ENCODE results near the gene FBL.

The FBL gene

DNA sequence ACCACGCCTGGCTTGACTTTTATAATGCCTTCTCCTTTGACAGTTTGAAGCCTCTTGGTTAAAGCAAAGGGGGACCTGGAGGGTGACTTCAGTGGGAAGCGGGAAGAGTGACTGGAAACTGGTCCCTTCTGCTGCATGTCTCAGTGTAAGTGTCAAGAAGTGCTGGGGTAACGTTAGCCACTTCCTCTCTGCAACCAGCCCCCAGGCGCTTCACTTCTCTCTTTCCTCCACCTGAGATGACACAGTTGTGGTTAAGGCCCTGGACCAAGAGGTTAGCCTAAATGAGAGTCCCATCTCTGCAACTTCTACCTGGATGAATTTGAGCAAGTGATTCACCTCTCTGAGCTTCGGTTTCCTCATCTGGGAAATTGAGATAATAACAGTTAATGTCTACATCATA lies 51.2 kb downstream of the FBL start:
- H3K36me3 ChIP-seq (ENCODE audit: control insufficient read depth, low read length), result no peaks in the 10 kb centered on the region
- H3K9me3 ChIP-seq (ENCODE audit: control insufficient read depth, insufficient read depth, low read length), result no peaks in the 10 kb centered on the region
- no peaks in the 10 kb centered on the region for H3K79me2 ChIP-seq (ENCODE audit: control insufficient read depth, low read length)
- no peak overlapping the region for H3K27ac ChIP-seq (ENCODE audit: low read depth, low read length)
- H3K4me1 ChIP-seq (ENCODE audit: control insufficient read depth, low read length), result peaks cover 5% of the 10 kb centered on the region
- no peaks in the 10 kb centered on the region for H3K9me2 ChIP-seq (replicated peaks; ENCODE audit: control insufficient read depth, low read length)
- no peaks in the 10 kb centered on the region for H4K20me1 ChIP-seq (ENCODE audit: control insufficient read depth, insufficient read depth, low read depth, low read length)
- H3K4me3 ChIP-seq (ENCODE audit: low read length), result no peak overlapping the region
- peaks cover 24% of the 10 kb centered on the region for H3K27me3 ChIP-seq (ENCODE audit: control insufficient read depth, low read length)
- H3F3A ChIP-seq (ENCODE audit: control insufficient read depth, insufficient read depth), result no peaks in the 10 kb centered on the region
- no peak overlapping the region for H3K4me2 ChIP-seq (ENCODE audit: low read length)
- TF ChIP-seq, protein P1, sequence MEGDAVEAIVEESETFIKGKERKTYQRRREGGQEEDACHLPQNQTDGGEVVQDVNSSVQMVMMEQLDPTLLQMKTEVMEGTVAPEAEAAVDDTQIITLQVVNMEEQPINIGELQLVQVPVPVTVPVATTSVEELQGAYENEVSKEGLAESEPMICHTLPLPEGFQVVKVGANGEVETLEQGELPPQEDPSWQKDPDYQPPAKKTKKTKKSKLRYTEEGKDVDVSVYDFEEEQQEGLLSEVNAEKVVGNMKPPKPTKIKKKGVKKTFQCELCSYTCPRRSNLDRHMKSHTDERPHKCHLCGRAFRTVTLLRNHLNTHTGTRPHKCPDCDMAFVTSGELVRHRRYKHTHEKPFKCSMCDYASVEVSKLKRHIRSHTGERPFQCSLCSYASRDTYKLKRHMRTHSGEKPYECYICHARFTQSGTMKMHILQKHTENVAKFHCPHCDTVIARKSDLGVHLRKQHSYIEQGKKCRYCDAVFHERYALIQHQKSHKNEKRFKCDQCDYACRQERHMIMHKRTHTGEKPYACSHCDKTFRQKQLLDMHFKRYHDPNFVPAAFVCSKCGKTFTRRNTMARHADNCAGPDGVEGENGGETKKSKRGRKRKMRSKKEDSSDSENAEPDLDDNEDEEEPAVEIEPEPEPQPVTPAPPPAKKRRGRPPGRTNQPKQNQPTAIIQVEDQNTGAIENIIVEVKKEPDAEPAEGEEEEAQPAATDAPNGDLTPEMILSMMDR (IDR thresholded peaks at IDR 0.05; ENCODE audit: low read depth, low read length, poor library complexity, severe bottlenecking), result no peak
- no peak for TF ChIP-seq EZH2phosphoT487 (IDR thresholded peaks at IDR 0.05; ENCODE audit: borderline replicate concordance, low read length)

DNA sequence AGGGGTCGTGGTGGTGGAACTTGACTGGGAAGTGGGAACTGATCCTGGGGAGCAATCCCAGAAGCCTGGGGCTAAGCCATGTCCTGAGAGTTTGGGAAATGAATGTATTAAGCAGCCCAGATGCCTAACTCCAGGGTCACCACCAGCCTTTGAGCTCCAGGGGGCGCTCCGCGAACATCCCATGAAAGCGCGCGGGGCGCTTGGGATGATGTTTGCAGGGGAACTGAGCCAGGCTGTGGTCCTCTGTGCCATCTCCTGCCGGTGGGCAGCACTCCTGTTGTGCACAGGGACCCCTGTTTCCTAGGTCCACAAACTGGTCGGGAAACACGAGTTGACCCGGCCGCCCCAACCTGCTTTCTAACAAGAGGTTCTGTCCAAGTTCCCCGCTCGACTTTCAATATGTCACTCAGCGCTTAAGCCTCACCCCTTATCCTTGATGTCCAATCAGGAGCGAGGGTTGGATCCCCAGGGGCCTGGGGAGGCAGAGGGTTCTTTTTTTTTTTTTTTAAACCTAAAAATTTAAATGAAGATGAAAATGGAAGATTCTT lies 53.1 kb downstream of the FBL start:
- H3K27ac ChIP-seq (ENCODE audit: low read depth, low read length), result no peak overlapping the region
- H3K4me3 ChIP-seq (ENCODE audit: low read length), result peak overlapping the region; percentile 76
- no peaks in the 10 kb centered on the region for H3K79me2 ChIP-seq (ENCODE audit: control insufficient read depth, low read length)
- H3K27me3 ChIP-seq (ENCODE audit: control insufficient read depth, low read length), result peaks cover 24% of the 10 kb centered on the region
- H3K4me2 ChIP-seq (ENCODE audit: low read length), result peak overlapping the region; percentile 85
- H3K36me3 ChIP-seq (ENCODE audit: control insufficient read depth, low read length), result no peaks in the 10 kb centered on the region
- no peaks in the 10 kb centered on the region for H3K9me3 ChIP-seq (ENCODE audit: control insufficient read depth, insufficient read depth, low read length)
- no peaks in the 10 kb centered on the region for H3F3A ChIP-seq (ENCODE audit: control insufficient read depth, insufficient read depth)
- H4K20me1 ChIP-seq (ENCODE audit: control insufficient read depth, insufficient read depth, low read depth, low read length), result no peaks in the 10 kb centered on the region
- H3K9me2 ChIP-seq (replicated peaks; ENCODE audit: control insufficient read depth, low read length), result no peaks in the 10 kb centered on the region
- H3K4me1 ChIP-seq (ENCODE audit: control insufficient read depth, low read length), result peaks cover 5% of the 10 kb centered on the region
- TF ChIP-seq EZH2phosphoT487 (IDR thresholded peaks at IDR 0.05; ENCODE audit: borderline replicate concordance, low read length), result no peak
- TF ChIP-seq, protein P1 (IDR thresholded peaks at IDR 0.05; ENCODE audit: low read depth, low read length, poor library complexity, severe bottlenecking), result peak; percentile 96

DNA sequence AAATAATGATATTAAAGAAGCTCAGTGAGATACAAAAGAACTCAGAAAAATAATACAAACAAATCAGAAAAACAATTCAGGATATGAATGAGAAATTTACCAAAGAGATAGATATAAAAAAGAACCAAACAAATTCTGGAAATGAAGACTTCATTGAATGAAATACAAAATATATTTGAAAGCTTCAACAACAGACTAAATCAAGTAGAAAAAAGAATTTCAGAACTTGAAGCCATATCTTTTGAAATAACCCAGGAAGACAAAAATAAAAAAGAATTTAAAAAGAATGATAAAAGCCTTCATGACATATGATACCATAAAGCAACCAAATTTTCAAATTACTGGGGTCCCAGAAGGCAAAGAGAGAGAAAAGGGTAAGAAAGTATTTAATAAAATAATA lies 57.9 kb downstream of the FBL start:
- no peak overlapping the region for H3K4me2 ChIP-seq (ENCODE audit: low read length)
- no peaks in the 10 kb centered on the region for H3K36me3 ChIP-seq (ENCODE audit: control insufficient read depth, low read length)
- H3F3A ChIP-seq (ENCODE audit: control insufficient read depth, insufficient read depth), result no peaks in the 10 kb centered on the region
- no peak overlapping the region for H3K4me3 ChIP-seq (ENCODE audit: low read length)
- H3K4me1 ChIP-seq (ENCODE audit: control insufficient read depth, low read length), result no peaks in the 10 kb centered on the region
- H3K27me3 ChIP-seq (ENCODE audit: control insufficient read depth, low read length), result peaks cover 9% of the 10 kb centered on the region
- H3K9me3 ChIP-seq (ENCODE audit: control insufficient read depth, insufficient read depth, low read length), result no peaks in the 10 kb centered on the region
- no peaks in the 10 kb centered on the region for H3K9me2 ChIP-seq (replicated peaks; ENCODE audit: control insufficient read depth, low read length)
- no peak overlapping the region for H3K27ac ChIP-seq (ENCODE audit: low read depth, low read length)
- H3K79me2 ChIP-seq (ENCODE audit: control insufficient read depth, low read length), result no peaks in the 10 kb centered on the region
- no peak for TF ChIP-seq EZH2phosphoT487 (IDR thresholded peaks at IDR 0.05; ENCODE audit: borderline replicate concordance, low read length)
- TF ChIP-seq, protein P1 (IDR thresholded peaks at IDR 0.05; ENCODE audit: low read depth, low read length, poor library complexity, severe bottlenecking), result no peak
- H4K20me1 ChIP-seq (ENCODE audit: control insufficient read depth, insufficient read depth, low read depth, low read length), result no peaks in the 10 kb centered on the region
